H1 (cell line): ENCODE measurements around the gene N4BP3. TPM values are rescaled to one million over a fixed set of nuclear protein-coding genes. Genes with fewer than 3 reads are reported as not detected.

ENCODE experiments used
- CTCF ChIA-PET: fragments of 300-600 bp; sonication (Branson Sonifier 250); formaldehyde crosslinking; loops from one replicate; lab custom pipeline; 2021; ENCODE audit not compliant: partially characterized antibody; lab: Charles Lee
- POLR2A ChIA-PET: fragments of 300-600 bp; sonication (Branson Sonifier 250); formaldehyde crosslinking; loops from one replicate; lab custom pipeline; 2021; ENCODE audit warnings: inconsistent platforms; ENCODE audit not compliant: partially characterized antibody; lab: Charles Lee
- DNase-seq, 2 experiments: peaks; one replicate each; pipeline versions ENCODE4 v3.0.0 to v3.0.0-alpha.2; 2010 to 2022; ENCODE audit warnings: low spot score in 2 of 2, low read depth in 1 of 2, mixed read lengths in 1 of 2
- FAIRE-seq: peaks from 2 replicates; lab custom pipeline; 2011; peaks lifted over from hg19 to GRCh38; lab: Jason Lieb, UNC
- H2AFZ ChIP-seq: 2 replicates; pipeline ENCODE4 v1.8.1; 2012; ENCODE audit warnings: low read length, inconsistent platforms
- H2AK5ac ChIP-seq: 2 replicates; pipeline ENCODE4 v1.6.1; 2013; ENCODE audit warnings: low read depth, low read length
- H2BK120ac ChIP-seq: replicated peaks from 2 replicates; pipeline ENCODE3; 2013; ENCODE audit warnings: low read depth, low read length, inconsistent platforms
- H2BK12ac ChIP-seq: 2 replicates; pipeline ENCODE4 v1.6.1; 2013; ENCODE audit warnings: low read depth, low read length
- H2BK15ac ChIP-seq: 2 replicates; pipeline ENCODE4 v1.6.1; 2013; ENCODE audit warnings: low read length
- H2BK20ac ChIP-seq: 2 replicates; pipeline ENCODE4 v1.6.1; 2013; ENCODE audit warnings: low read length
- H2BK5ac ChIP-seq: 2 replicates; pipeline ENCODE4 v1.6.1; 2013; ENCODE audit warnings: low read depth, low read length
- H3K14ac ChIP-seq: 2 replicates; pipeline ENCODE4 v1.6.1; 2013; ENCODE audit warnings: inconsistent platforms; ENCODE audit not compliant: insufficient read length
- H3K18ac ChIP-seq: 2 replicates; pipeline ENCODE4 v1.6.1; 2013; ENCODE audit warnings: low read length; ENCODE audit errors: extremely low read depth
- H3K23ac ChIP-seq: 2 replicates; pipeline ENCODE4 v1.6.1; 2013; ENCODE audit warnings: inconsistent platforms; ENCODE audit not compliant: insufficient read length
- H3K23me2 ChIP-seq: 2 replicates; pipeline ENCODE4 v1.6.1; 2013; ENCODE audit warnings: low read depth, low read length
- H3K27ac ChIP-seq: 2 replicates; pipeline ENCODE4 v1.6.1; 2011; ENCODE audit warnings: low read depth, low read length, inconsistent platforms
- H3K27me3 ChIP-seq, 4 experiments: replicated peaks in 1 of 4; 1 replicate in 1 of 4; 2 replicates in 3 of 4; pipeline versions ENCODE4 v1.6.1 to v1.8.1; 2011 to 2013; ENCODE audit warnings: low read length in 3 of 4, mild to moderate bottlenecking in 3 of 4, inconsistent platforms in 2 of 4, mixed read lengths in 2 of 4, moderate library complexity in 1 of 4; ENCODE audit not compliant: control insufficient read depth in 3 of 4, insufficient read depth in 3 of 4; ENCODE audit errors: extremely low read depth in 1 of 4
- H3K36me3 ChIP-seq, 4 experiments: 2 replicates each; pipeline versions ENCODE4 v1.6.1 to v1.8.1; 2011 to 2013; ENCODE audit warnings: mild to moderate bottlenecking in 4 of 4, low read length in 3 of 4, moderate library complexity in 2 of 4, control low read depth in 1 of 4, inconsistent platforms in 1 of 4; ENCODE audit not compliant: insufficient read depth in 4 of 4, control insufficient read depth in 2 of 4
- H3K4ac ChIP-seq: replicated peaks from 2 replicates; pipeline ENCODE3; 2013; ENCODE audit warnings: low read length, low read depth, mixed read lengths, inconsistent platforms; ENCODE audit not compliant: insufficient read length
- H3K4me1 ChIP-seq, 4 experiments: replicated peaks in 1 of 4; 1 replicate in 1 of 4; 2 replicates in 3 of 4; pipeline versions ENCODE4 v1.6.1 to v1.8.1; 2011 to 2013; ENCODE audit warnings: low read length in 3 of 4, inconsistent platforms in 2 of 4, mixed read lengths in 1 of 4; ENCODE audit not compliant: insufficient read depth in 4 of 4, control insufficient read depth in 3 of 4
- H3K4me2 ChIP-seq, 2 experiments: 2 replicates each; pipeline versions ENCODE4 v1.6.1 to v1.8.1; 2011 to 2013; ENCODE audit warnings: low read depth in 2 of 2, low read length in 2 of 2, control low read depth in 1 of 2, inconsistent platforms in 1 of 2, mild to moderate bottlenecking in 1 of 2; ENCODE audit not compliant: insufficient read depth in 1 of 2
- H3K4me3 ChIP-seq, 4 experiments: fragments of 200-600, 300-600 bp in 1 of 4; sonication (generic), shearing (Covaris generic), sonication (Bioruptor Twin) in 1 of 4; 2 replicates each; pipeline versions ENCODE4 v1.5.1 to v1.8.1; 2011 to 2016; ENCODE audit warnings: low read length in 4 of 4, low read depth in 3 of 4, control low read depth in 2 of 4, inconsistent platforms in 2 of 4, mild to moderate bottlenecking in 2 of 4, mixed read lengths in 1 of 4, moderate library complexity in 1 of 4; ENCODE audit not compliant: insufficient read depth in 2 of 4; ENCODE audit errors: extremely low read depth in 1 of 4
- H3K56ac ChIP-seq: replicated peaks from 2 replicates; pipeline ENCODE3; 2013; ENCODE audit warnings: low read depth, mild to moderate bottlenecking, mixed read lengths, low read length, inconsistent platforms; ENCODE audit not compliant: insufficient read length
- H3K79me1 ChIP-seq: 2 replicates; pipeline ENCODE4 v1.6.1; 2013; ENCODE audit warnings: low read depth, low read length, control low read depth
- H3K79me2 ChIP-seq, 2 experiments: 2 replicates each; pipeline versions ENCODE4 v1.6.1 to v1.8.1; 2012 to 2013; ENCODE audit warnings: low read length in 2 of 2, mild to moderate bottlenecking in 2 of 2, inconsistent platforms in 1 of 2; ENCODE audit not compliant: insufficient read depth in 2 of 2, control insufficient read depth in 1 of 2
- H3K9ac ChIP-seq, 4 experiments: replicated peaks in 1 of 4; 1 replicate in 1 of 4; 2 replicates in 3 of 4; pipeline versions ENCODE4 v1.6.1 to v1.8.1; 2011 to 2013; ENCODE audit warnings: low read depth in 3 of 4, low read length in 3 of 4, control low read depth in 2 of 4, mild to moderate bottlenecking in 2 of 4, moderate library complexity in 2 of 4, inconsistent platforms in 1 of 4; ENCODE audit errors: extremely low read depth in 1 of 4
- H3K9me3 ChIP-seq, 2 experiments: 2 replicates each; pipeline versions ENCODE4 v1.6.1 to v1.8.1; 2012 to 2013; ENCODE audit warnings: mild to moderate bottlenecking in 2 of 2, moderate library complexity in 2 of 2, control low read depth in 1 of 2, inconsistent platforms in 1 of 2, low read depth in 1 of 2, low read length in 1 of 2, mixed read lengths in 1 of 2; ENCODE audit not compliant: insufficient read depth in 2 of 2
- H4K20me1 ChIP-seq, 2 experiments: replicated peaks in 1 of 2; 2 replicates each; pipeline versions ENCODE3 to v1.8.1; 2011 to 2013; ENCODE audit warnings: inconsistent platforms in 2 of 2, low read length in 2 of 2, mild to moderate bottlenecking in 1 of 2; ENCODE audit not compliant: insufficient read depth in 2 of 2, control insufficient read depth in 1 of 2
- H4K5ac ChIP-seq: 2 replicates; pipeline ENCODE4 v1.6.1; 2013; ENCODE audit warnings: low read length, low read depth, mixed read lengths, inconsistent platforms; ENCODE audit not compliant: insufficient read length
- H4K8ac ChIP-seq: 2 replicates; pipeline ENCODE4 v1.8.0; 2013; ENCODE audit warnings: mild to moderate bottlenecking, moderate library complexity, low read length, inconsistent platforms; ENCODE audit not compliant: insufficient read depth; ENCODE audit errors: extremely low read depth
- H4K91ac ChIP-seq: replicated peaks from 2 replicates; pipeline ENCODE3; 2013; ENCODE audit warnings: low read length, mixed read lengths, inconsistent platforms; ENCODE audit not compliant: insufficient read length
- EGR1 ChIP-seq: IDR thresholded peaks from 2 replicates; pipeline ENCODE4 v1.6.1; 2011; ENCODE audit warnings: low read depth, low read length, borderline replicate concordance
- HDAC6 ChIP-seq: IDR thresholded peaks from one replicate; pipeline ENCODE4 v1.7.1; 2012; ENCODE audit warnings: low read depth, mild to moderate bottlenecking, inconsistent platforms, low read length, moderate library complexity
- KDM1A ChIP-seq: fragments of 200-600, 300-600 bp; sonication (generic); IDR thresholded peaks from 2 replicates; pipeline ENCODE4 v1.7.1; 2016; ENCODE audit warnings: mild to moderate bottlenecking, low read length, borderline replicate concordance
- RXRA ChIP-seq: IDR thresholded peaks from 2 replicates; pipeline ENCODE4 v1.6.1; 2011; ENCODE audit warnings: low read depth, mild to moderate bottlenecking, low read length, moderate library complexity; ENCODE audit not compliant: insufficient read depth
- SAP30 ChIP-seq: fragments of 300-600 bp; sonication (generic); IDR thresholded peaks from 2 replicates; pipeline ENCODE4 v1.7.1; 2012; ENCODE audit warnings: low read length, moderate library complexity, mild to moderate bottlenecking, inconsistent platforms; ENCODE audit not compliant: insufficient read depth, insufficient replicate concordance
- SIRT6 ChIP-seq: IDR thresholded peaks from one replicate; pipeline ENCODE4 v1.7.1; 2012; ENCODE audit warnings: low read length, inconsistent platforms
- SP2 ChIP-seq: IDR thresholded peaks from 2 replicates; pipeline ENCODE4 v1.6.1; 2012; ENCODE audit warnings: mild to moderate bottlenecking, low read length, inconsistent platforms
- SUZ12 ChIP-seq: fragments of 200-600 bp; sonication (generic); IDR thresholded peaks from 2 replicates; pipeline ENCODE4 v1.6.1; 2012; ENCODE audit warnings: mild to moderate bottlenecking, inconsistent platforms, low read length, moderate library complexity, mixed read lengths
- TBP ChIP-seq: IDR thresholded peaks from 2 replicates; pipeline ENCODE4 v1.6.1; 2011; ENCODE audit warnings: low read depth, low read length, improper control_type of control experiment
- WGBS, 2 experiments: shearing (Covaris generic) in 1 of 2; methylation state at CpG; one replicate each; pipeline versions ENCODE4 v1.1.6 to v1.1.7; 2013 to 2015; ENCODE audit warnings: low lambda C conversion rate in 2 of 2, mixed read lengths in 2 of 2, inconsistent platforms in 1 of 2, low coverage in 1 of 2, missing lambda C conversion rate in 1 of 2; ENCODE audit not compliant: insufficient replicate concordance in 2 of 2, insufficient coverage in 1 of 2, insufficient read length in 1 of 2; ENCODE audit errors: extremely low coverage in 1 of 2, missing lambda C conversion rate in 1 of 2; 5-methylcytosine and 5-hydroxymethylcytosine counted together
- polyA plus RNA-seq, 7 experiments: library from polyadenylated mRNA; depleted of rRNA in 3 of 7; stranded (reverse) in 5 of 7; unstranded in 2 of 7; fragments of >200 nt in 5 of 7; fragments of 200-250 nt in 2 of 7; gene quantifications; 1 replicate in 5 of 7; 2 replicates in 1 of 7; 4 replicates in 1 of 7; pipeline versions ENCODE4 v1.2.1 to v1.2.3, GENCODE V29; 2011 to 2013; ENCODE audit warnings: missing spikeins in 2 of 7, mixed read lengths in 2 of 7
- total RNA-seq: library from RNA; stranded (reverse); fragmentation: NEBNext Ultra II Directional; extraction: Animal tissue kit (Norgen Biotek cat#: 25700); gene quantifications from 2 replicates; pipeline ENCODE4 v1.2.1, GENCODE V29; 2021
- TF ChIP-seq, protein P1 (sequence below): IDR thresholded peaks from 2 replicates; pipeline ENCODE4 v1.6.1; 2011; ENCODE audit warnings: low read length, improper control_type of control experiment
- TF ChIP-seq, protein P2 (sequence below): IDR thresholded peaks from 2 replicates; pipeline ENCODE4 v1.6.1; 2011; ENCODE audit warnings: low read depth, mild to moderate bottlenecking, low read length; ENCODE audit not compliant: insufficient read depth

Gene N4BP3
- total and polyA plus RNA-seq, 2 of the 8 experiments (the other 6 are each of a cell fraction or from before 2014, with no cell fraction given): 13.1 to 39.2 TPM

DNA sequence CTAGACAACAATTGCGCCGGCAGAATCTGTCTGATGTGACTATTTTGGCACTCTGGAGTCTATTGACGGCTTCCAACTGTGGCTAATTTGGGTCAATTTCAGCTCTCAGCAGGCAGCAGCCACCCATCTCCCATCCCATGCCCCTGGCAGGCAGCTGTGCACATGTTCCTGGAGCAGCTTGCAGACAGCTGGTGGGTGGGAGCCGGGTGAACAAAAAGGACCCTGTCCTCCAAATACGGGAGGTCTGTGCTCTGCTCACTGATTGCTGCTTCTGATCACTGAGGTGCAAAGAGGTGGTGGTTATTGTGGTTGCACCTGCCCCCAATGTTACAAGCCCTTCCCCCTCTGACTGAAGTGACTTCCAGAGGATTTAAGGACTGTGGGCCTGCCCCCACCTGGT lies 45.0 kb upstream of the N4BP3 start:
- H3K56ac ChIP-seq: no peak overlapping the region
- H3K79me1 ChIP-seq: no peaks in the 10 kb centered on the region
- H2BK120ac ChIP-seq: no peak overlapping the region
- H4K5ac ChIP-seq: no peak overlapping the region
- H2AK5ac ChIP-seq: no peak overlapping the region
- TF ChIP-seq TBP: no peak
- TF ChIP-seq KDM1A: no peak
- no peak for TF ChIP-seq EGR1
- TF ChIP-seq, protein P1, sequence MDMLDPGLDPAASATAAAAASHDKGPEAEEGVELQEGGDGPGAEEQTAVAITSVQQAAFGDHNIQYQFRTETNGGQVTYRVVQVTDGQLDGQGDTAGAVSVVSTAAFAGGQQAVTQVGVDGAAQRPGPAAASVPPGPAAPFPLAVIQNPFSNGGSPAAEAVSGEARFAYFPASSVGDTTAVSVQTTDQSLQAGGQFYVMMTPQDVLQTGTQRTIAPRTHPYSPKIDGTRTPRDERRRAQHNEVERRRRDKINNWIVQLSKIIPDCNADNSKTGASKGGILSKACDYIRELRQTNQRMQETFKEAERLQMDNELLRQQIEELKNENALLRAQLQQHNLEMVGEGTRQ: no peak
- no peak for TF ChIP-seq RXRA
- no peak for TF ChIP-seq SAP30
- TF ChIP-seq HDAC6: no peak
- TF ChIP-seq SIRT6: no peak
- TF ChIP-seq, protein P2, sequence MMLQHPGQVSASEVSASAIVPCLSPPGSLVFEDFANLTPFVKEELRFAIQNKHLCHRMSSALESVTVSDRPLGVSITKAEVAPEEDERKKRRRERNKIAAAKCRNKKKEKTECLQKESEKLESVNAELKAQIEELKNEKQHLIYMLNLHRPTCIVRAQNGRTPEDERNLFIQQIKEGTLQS: no peak
- no peak for TF ChIP-seq SP2
- no peak for TF ChIP-seq SUZ12
- H3K27ac ChIP-seq: no peak overlapping the region
- no peaks in the 10 kb centered on the region; a peak in 1 of 7 replicates for H3K4me1 ChIP-seq
- H2BK15ac ChIP-seq: no peak overlapping the region
- H2BK12ac ChIP-seq: no peak overlapping the region
- H3K79me2 ChIP-seq: no peaks in the 10 kb centered on the region
- no peak for FAIRE-seq
- WGBS, 2 experiments: 89% methylated on average over 5 of the region's 5 CpGs; no CpG with 5 or more reads in 1 of the 2 experiments
- H3K18ac ChIP-seq: no peak overlapping the region
- no peaks in the 10 kb centered on the region for H3K9me3 ChIP-seq
- no peaks in the 10 kb centered on the region for H3K23me2 ChIP-seq
- CTCF ChIA-PET: interaction anchor here (0.7 to 2.3 kb wide), 10 partner anchors 8 to 801 kb away, joined by 3 to 7 read pairs (median 3); no protein-coding TSS in a partner anchor
- H3K23ac ChIP-seq: no peak overlapping the region
- H3K4me3 ChIP-seq: no peak overlapping the region
- no peak overlapping the region for H4K91ac ChIP-seq
- no peaks in the 10 kb centered on the region for H3K36me3 ChIP-seq
- DNase-seq: no peak
- H3K4ac ChIP-seq: no peak overlapping the region
- H3K27me3 ChIP-seq: no peaks in the 10 kb centered on the region
- no peak overlapping the region for H2BK20ac ChIP-seq
- no peak overlapping the region for H3K9ac ChIP-seq
- no peak overlapping the region for H3K4me2 ChIP-seq
- H2BK5ac ChIP-seq: no peak overlapping the region
- H3K14ac ChIP-seq: no peak overlapping the region
- no peak overlapping the region; the same call in 1 of the 2 replicates for H4K8ac ChIP-seq
- H4K20me1 ChIP-seq: no peaks in the 10 kb centered on the region
- H2AFZ ChIP-seq: no peak overlapping the region
- POLR2A ChIA-PET: interaction anchor here (1.8 kb wide), 1 partner anchor 68 kb away, joined by 6 read pairs; no protein-coding TSS in a partner anchor
